Activated CD8-positive, alpha-beta T cell treated with anti-CD3 and anti-CD28 coated beads for 36 hours (primary cell): Measurements from ENCODE around the gene PCGF2. TPM values are rescaled to one million over a fixed set of nuclear protein-coding genes. Genes with fewer than 3 reads are reported as not detected.
A peak's percentile ranks its signal among the peaks of the same experiment; 100 is the strongest.

Experiments
- ATAC-seq: fragments of 200-7000 bp; cut with Tn5 transposase; one replicate; pipeline ENCODE4 v1.10.0; 2021; ENCODE audit warnings: mild to moderate bottlenecking, moderate library complexity
- CTCF ChIA-PET: fragments of 350-600 bp; sonication (Branson Sonifier 250); formaldehyde crosslinking; loops from one replicate; lab custom pipeline; 2021; ENCODE audit warnings: antibody characterized with exemption; lab: Charles Lee
- POLR2A ChIA-PET: fragments of 350-600 bp; sonication (Branson Sonifier 250); formaldehyde crosslinking; loops from one replicate; lab custom pipeline; 2021; ENCODE audit warnings: antibody characterized with exemption; lab: Charles Lee
- DNase-seq: peaks from one replicate; pipeline ENCODE4 v3.0.0-alpha.2; 2020
- H3K27ac Mint-ChIP-seq: one replicate; pipeline ENCODE4 v1.8.0; 2021; ENCODE audit warnings: mild to moderate bottlenecking, mixed read lengths
- H3K27me3 Mint-ChIP-seq: one replicate; pipeline ENCODE4 v1.8.0; 2021; ENCODE audit warnings: mixed read lengths
- H3K36me3 Mint-ChIP-seq: one replicate; pipeline ENCODE4 v1.8.0; 2021; ENCODE audit warnings: low read depth, mixed read lengths
- H3K4me1 Mint-ChIP-seq: one replicate; pipeline ENCODE4 v1.8.0; 2021; ENCODE audit warnings: low read depth, mixed read lengths
- H3K4me3 Mint-ChIP-seq: one replicate; pipeline ENCODE4 v1.8.0; 2021; ENCODE audit warnings: mild to moderate bottlenecking, moderate library complexity, mixed read lengths
- H3K9me3 Mint-ChIP-seq: one replicate; pipeline ENCODE4 v1.8.0; 2021; ENCODE audit warnings: mixed read lengths
- intact Hi-C: fragments of 100-400 bp; cut with micrococcal nuclease; formaldehyde crosslinking; loops from one replicate; pipeline ENCODE4 v1.10.0; 2022
- total RNA-seq, 2 experiments: library from RNA; stranded (reverse); gene quantifications; one replicate each; pipeline ENCODE4 v1.2.3, GENCODE V29; 2021
- TF ChIP-seq, protein P1 (sequence below): fragments of 200-600 bp; IDR thresholded peaks from one replicate; pipeline ENCODE4 v1.8.0; 2022; ENCODE audit warnings: antibody characterized with exemption, mild to moderate bottlenecking

Gene PCGF2
- total RNA-seq, 2 experiments from 2014 or later = 0.50 to 1.2 TPM

DNA sequence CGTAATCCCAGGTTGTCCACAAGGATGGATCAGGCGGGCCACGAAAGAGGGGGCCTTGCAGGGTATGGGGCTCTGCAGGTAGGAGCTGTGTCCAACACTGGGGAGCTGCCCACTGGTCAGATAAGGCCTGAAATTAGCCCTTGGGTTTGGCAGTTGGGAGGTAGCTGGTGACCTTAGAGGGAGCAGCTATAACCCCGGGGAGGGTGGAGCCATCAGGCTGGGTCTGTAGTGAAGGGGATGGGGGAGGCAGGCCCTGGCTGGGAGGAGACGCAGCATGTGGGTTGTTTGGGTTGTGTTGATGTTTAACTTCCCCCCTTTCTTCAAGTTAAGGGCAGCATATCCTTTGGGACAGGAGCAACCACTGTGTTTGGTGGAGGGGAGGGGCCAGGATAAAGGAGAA, 37.2 kb downstream of the PCGF2 start:
- ChIA-PET POLR2A (interaction anchor here (0.7 to 18.4 kb wide), 5 partner anchors 9 to 152 kb away, joined by 3 to 390 read pairs (median 5); partner anchors contain the start of gene EPOP), CTCF (interaction anchor here (1.0 to 3.6 kb wide), 7 partner anchors 13 to 153 kb away, joined by 3 to 31 read pairs (median 4); no protein-coding TSS in a partner anchor)
- DNase-seq = no peak
- peak overlapping the region; percentile 49 for H3K27ac Mint-ChIP-seq
- ATAC-seq = no peak
- H3K4me1 Mint-ChIP-seq = peaks cover 74% of the 10 kb centered on the region
- intact Hi-C loops = loop anchor here (5.0 kb wide), 1 partner anchor 34 kb away; no protein-coding TSS in a partner anchor
- TF ChIP-seq, protein P1, sequence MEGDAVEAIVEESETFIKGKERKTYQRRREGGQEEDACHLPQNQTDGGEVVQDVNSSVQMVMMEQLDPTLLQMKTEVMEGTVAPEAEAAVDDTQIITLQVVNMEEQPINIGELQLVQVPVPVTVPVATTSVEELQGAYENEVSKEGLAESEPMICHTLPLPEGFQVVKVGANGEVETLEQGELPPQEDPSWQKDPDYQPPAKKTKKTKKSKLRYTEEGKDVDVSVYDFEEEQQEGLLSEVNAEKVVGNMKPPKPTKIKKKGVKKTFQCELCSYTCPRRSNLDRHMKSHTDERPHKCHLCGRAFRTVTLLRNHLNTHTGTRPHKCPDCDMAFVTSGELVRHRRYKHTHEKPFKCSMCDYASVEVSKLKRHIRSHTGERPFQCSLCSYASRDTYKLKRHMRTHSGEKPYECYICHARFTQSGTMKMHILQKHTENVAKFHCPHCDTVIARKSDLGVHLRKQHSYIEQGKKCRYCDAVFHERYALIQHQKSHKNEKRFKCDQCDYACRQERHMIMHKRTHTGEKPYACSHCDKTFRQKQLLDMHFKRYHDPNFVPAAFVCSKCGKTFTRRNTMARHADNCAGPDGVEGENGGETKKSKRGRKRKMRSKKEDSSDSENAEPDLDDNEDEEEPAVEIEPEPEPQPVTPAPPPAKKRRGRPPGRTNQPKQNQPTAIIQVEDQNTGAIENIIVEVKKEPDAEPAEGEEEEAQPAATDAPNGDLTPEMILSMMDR = no peak
- peak overlapping the region; percentile 33 for H3K4me3 Mint-ChIP-seq
- H3K9me3 Mint-ChIP-seq = no peaks in the 10 kb centered on the region
- H3K27me3 Mint-ChIP-seq = no peaks in the 10 kb centered on the region
- H3K36me3 Mint-ChIP-seq = peaks cover 78% of the 10 kb centered on the region

DNA sequence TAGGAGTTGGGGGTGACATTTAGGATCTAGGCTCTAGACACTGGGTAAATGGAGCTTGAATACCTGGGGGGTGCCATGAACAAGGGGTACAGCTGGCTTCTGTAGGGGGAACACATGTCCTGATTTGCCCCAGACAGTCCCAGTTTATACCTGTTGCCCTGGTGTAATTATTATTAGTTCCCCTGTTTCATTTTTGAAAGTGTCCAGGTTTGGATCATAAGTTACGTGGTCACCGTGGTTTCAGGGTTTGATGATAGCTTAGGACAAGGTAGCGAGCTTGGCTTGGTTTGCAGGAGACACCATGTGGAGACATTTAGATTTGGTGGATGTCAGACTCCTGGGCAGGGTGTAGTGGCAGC, 37.6 kb downstream of the PCGF2 start:
- TF ChIP-seq, protein P1 = no peak
- Mint-ChIP-seq H3K36me3 (peaks cover 76% of the 10 kb centered on the region), H3K27me3 (no peaks in the 10 kb centered on the region), H3K9me3 (no peaks in the 10 kb centered on the region), H3K4me1 (peaks cover 70% of the 10 kb centered on the region), H3K4me3 (no peak overlapping the region), H3K27ac (peak overlapping the region; percentile 49)
- intact Hi-C loops = loop anchor here (5.0 kb wide), 1 partner anchor 33 kb away; no protein-coding TSS in a partner anchor
- CTCF ChIA-PET = interaction anchor here (0.8 to 3.6 kb wide), 9 partner anchors 13 to 153 kb away, joined by 3 to 31 read pairs (median 4); no protein-coding TSS in a partner anchor
- POLR2A ChIA-PET = interaction anchor here (0.7 to 18.4 kb wide), 5 partner anchors 8 to 152 kb away, joined by 3 to 390 read pairs (median 5); partner anchors contain the start of gene EPOP
- DNase-seq = no peak
- ATAC-seq = no peak

DNA sequence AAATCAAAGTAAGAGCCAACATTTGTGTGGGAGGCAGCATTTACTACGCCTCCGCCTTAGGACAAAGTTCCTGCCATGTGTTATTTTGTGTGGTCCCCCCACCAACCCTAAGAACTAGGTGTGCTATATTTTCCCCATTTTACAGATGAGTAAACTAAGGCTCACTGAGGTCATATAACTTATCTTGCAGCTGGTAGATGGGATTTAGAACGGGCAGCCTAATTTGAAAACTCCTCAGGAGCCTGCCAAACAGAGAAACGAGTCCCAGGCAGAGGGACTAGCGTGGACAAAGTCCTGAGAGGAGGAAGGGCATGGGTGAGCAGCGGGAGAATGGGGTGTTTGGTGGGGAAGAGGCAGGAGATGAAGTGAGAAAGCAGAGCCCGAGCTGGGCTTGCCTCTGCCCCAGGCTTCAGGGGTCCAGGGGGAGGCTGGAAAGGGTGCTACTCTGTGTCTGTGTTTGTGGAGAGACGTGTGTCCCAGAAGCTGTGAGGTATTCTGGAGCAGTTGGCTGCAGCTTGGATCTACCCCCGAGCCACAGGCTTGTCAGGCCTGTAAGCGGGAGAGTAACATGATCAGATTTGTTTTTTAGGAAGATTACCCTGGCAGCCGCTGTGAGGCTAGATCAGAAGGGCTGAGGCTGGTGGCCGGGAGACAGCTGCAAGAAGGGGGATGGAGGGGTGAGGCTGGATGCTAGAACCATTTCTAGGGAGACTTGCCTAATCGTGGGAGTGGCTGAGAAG, 38.1 kb downstream of the PCGF2 start:
- Mint-ChIP-seq H3K27me3 (no peaks in the 10 kb centered on the region), H3K9me3 (no peaks in the 10 kb centered on the region), H3K27ac (peak overlapping the region; percentile 49), H3K4me1 (peaks cover 64% of the 10 kb centered on the region), H3K36me3 (peaks cover 74% of the 10 kb centered on the region), H3K4me3 (no peak overlapping the region)
- TF ChIP-seq, protein P1 = no peak
- DNase-seq = no peak
- POLR2A ChIA-PET = interaction anchor here (1.1 to 18.4 kb wide), 6 partner anchors 8 to 151 kb away, joined by 3 to 390 read pairs (median 6); partner anchors contain the start of gene EPOP
- no peak for ATAC-seq
- intact Hi-C loops = loop anchor here (5.0 kb wide), 1 partner anchor 33 kb away; no protein-coding TSS in a partner anchor
- CTCF ChIA-PET = interaction anchor here (0.8 to 3.6 kb wide), 10 partner anchors 14 to 152 kb away, joined by 3 to 31 read pairs (median 4); no protein-coding TSS in a partner anchor

DNA sequence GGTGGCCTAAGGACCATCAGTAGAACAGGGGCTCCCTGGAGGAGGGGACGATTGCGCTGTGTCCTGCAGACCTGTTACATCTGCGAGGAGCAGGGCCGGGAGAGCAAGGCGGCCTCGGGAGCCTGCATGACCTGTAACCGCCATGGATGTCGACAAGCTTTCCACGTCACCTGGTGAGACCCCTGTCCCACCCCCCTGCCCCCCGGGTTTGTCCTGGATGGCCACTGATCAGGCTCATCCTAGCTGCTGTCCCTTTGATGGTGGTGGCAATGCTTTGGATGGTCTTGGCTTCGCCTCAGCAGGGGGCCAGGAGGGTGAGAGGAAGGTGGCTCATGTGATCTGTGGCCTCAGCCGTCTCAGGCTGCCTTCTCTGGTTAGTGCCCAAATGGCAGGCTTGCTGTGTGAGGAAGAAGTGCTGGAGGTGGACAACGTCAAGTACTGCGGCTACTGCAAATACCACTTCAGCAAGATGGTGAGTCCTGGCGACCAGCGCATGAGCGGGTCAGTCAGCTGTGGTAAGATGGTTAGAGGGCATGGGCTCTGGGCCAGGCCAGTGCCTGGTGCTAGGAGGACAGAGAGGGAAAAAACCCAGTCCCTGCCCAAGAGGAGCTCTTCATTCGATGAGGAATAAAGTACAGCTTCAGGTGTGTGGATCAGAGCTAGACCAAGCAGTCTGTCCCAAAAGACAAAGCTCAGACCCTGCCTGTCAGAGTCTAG, 38.9 kb downstream of the PCGF2 start:
- Mint-ChIP-seq H3K9me3 (no peaks in the 10 kb centered on the region), H3K27ac (peak overlapping the region; percentile 66), H3K4me1 (peaks cover 57% of the 10 kb centered on the region), H3K4me3 (no peak overlapping the region), H3K27me3 (no peaks in the 10 kb centered on the region), H3K36me3 (peaks cover 71% of the 10 kb centered on the region)
- ATAC-seq = no peak
- DNase-seq = no peak
- ChIA-PET CTCF (interaction anchor here (1.5 to 3.6 kb wide), 3 partner anchors 26 to 150 kb away, joined by 4 to 31 read pairs (median 11); no protein-coding TSS in a partner anchor), POLR2A (interaction anchor here (1.1 to 18.4 kb wide), 6 partner anchors 7 to 57 kb away, joined by 3 to 390 read pairs (median 6); no protein-coding TSS in a partner anchor)
- TF ChIP-seq, protein P1 = no peak
- intact Hi-C loops = no loop called here
